NCI-H2029 (cell line): Measurements from ENCODE around the gene PCDHGA9.
"Not testable (repeated sequence)": the region's sequence is repeated elsewhere in the genome, so short reads cannot be mapped to it uniquely, and the experiment has no call there.

Experiments used
- DNase-seq: peaks from one replicate; lab custom pipeline; 2025; lab: John Stamatoyannopoulos, UW

The PCDHGA9 gene

GRCh38 chr5:141402553-141403243 lies at the start of gene PCDHGA9:
Gene PCDHGA9, plus strand, starts transcription at chr5:141402778. Its CDS starts 175 bp downstream, at chr5:141402953.
- DNase-seq = no peak

GRCh38 chr5:141354900-141355469 lies 47.6 kb upstream of the PCDHGA9 start, which contains the start of gene PCDHGA4:
Gene PCDHGA4, plus strand, starts transcription at chr5:141355021. Its CDS starts 87 bp downstream, at chr5:141355108.
- DNase-seq = no peak

- DNase-seq = no peak
Observed at GRCh38 chr5:141355641-141356040, 46.9 kb upstream of the PCDHGA9 start.

- no peak for DNase-seq
Observed at GRCh38 chr5:141356133-141356532, 46.4 kb upstream of the PCDHGA9 start.

GRCh38 chr5:141356950-141357349 lies 45.6 kb upstream of the PCDHGA9 start:
- no peak for DNase-seq

- peak; percentile 18 for DNase-seq
Observed at GRCh38 chr5:141359790-141360426, 42.7 kb upstream of the PCDHGA9 start, which contains the start of gene PCDHGB2. Gene PCDHGB2, plus strand, starts transcription at chr5:141359994. Its CDS starts 142 bp downstream, at chr5:141360136.

- no peak for DNase-seq
Observed at GRCh38 chr5:141360685-141361084, 41.9 kb upstream of the PCDHGA9 start.

GRCh38 chr5:141362719-141363118 lies 39.9 kb upstream of the PCDHGA9 start:
- DNase-seq = no peak

GRCh38 chr5:141363952-141364660 lies 38.5 kb upstream of the PCDHGA9 start, which contains the start of gene PCDHGA5:
Gene PCDHGA5, plus strand, starts transcription at chr5:141364162. Its CDS starts 169 bp downstream, at chr5:141364331.
- DNase-seq = no peak

GRCh38 chr5:141366016-141366896 lies 36.3 kb upstream of the PCDHGA9 start:
- DNase-seq = no peak

GRCh38 chr5:141369994-141370848 lies 32.4 kb upstream of the PCDHGA9 start, which contains the start of gene PCDHGB3:
Gene PCDHGB3, plus strand, starts transcription at chr5:141370242. Its CDS starts 153 bp downstream, at chr5:141370395.
- no peak for DNase-seq

- no peak for DNase-seq
Observed at GRCh38 chr5:141371572-141372475, 30.8 kb upstream of the PCDHGA9 start.

- no peak for DNase-seq
Observed at GRCh38 chr5:141373673-141374317, 28.8 kb upstream of the PCDHGA9 start, which contains the start of gene PCDHGA6. Gene PCDHGA6, plus strand, starts transcription at chr5:141373891. Its CDS starts 193 bp downstream, at chr5:141374084.

- no peak for DNase-seq
Observed at GRCh38 chr5:141374627-141375026, 28.0 kb upstream of the PCDHGA9 start.

GRCh38 chr5:141375444-141376155 lies 27.0 kb upstream of the PCDHGA9 start:
- DNase-seq = not testable (repeated sequence)

GRCh38 chr5:141382469-141383294 lies 19.9 kb upstream of the PCDHGA9 start, which contains the start of gene PCDHGA7:
Gene PCDHGA7, plus strand, starts transcription at chr5:141382742. Its CDS starts 158 bp downstream, at chr5:141382900.
- DNase-seq = no peak

- DNase-seq = no peak
Observed at GRCh38 chr5:141383345-141383744, 19.2 kb upstream of the PCDHGA9 start.
